Fibroblast of skin of abdomen (primary cell): ENCODE results near the gene STAT5A.
"Not testable (repeated sequence)": the region's sequence is repeated elsewhere in the genome, so short reads cannot be mapped to it uniquely, and the experiment has no call there.

Source experiments
- DNase-seq: peaks from one replicate; pipeline ENCODE4 v3.0.0-alpha.2; 2013

The STAT5A gene

GRCh38 chr17:42285346-42286050 is 2.8 kb upstream of the STAT5A start:
- no peak for DNase-seq

GRCh38 chr17:42286411-42287221 is 1.7 kb upstream of the STAT5A start:
- no peak for DNase-seq

- no peak for DNase-seq
These were observed 857 bp upstream of the STAT5A start for GRCh38 chr17:42287305-42287976.

- DNase-seq = no peak
These were observed 709 bp downstream of the STAT5A start for GRCh38 chr17:42288803-42289610.

GRCh38 chr17:42289611-42290181 is 1.4 kb downstream of the STAT5A start:
- no peak for DNase-seq

GRCh38 chr17:42290577-42290976 is 2.3 kb downstream of the STAT5A start:
- no peak for DNase-seq

- DNase-seq = no peak
These were observed 2.8 kb downstream of the STAT5A start for GRCh38 chr17:42291129-42291528.

GRCh38 chr17:42294469-42295398 is 6.4 kb downstream of the STAT5A start:
- DNase-seq = no peak

GRCh38 chr17:42296012-42296411 is 7.7 kb downstream of the STAT5A start:
- DNase-seq = no peak

- DNase-seq = not testable (repeated sequence)
These were observed 9.5 kb downstream of the STAT5A start for GRCh38 chr17:42297775-42298174.

GRCh38 chr17:42299361-42299760 is 11.1 kb downstream of the STAT5A start:
- not testable (repeated sequence) for DNase-seq

- not testable (repeated sequence) for DNase-seq
These were observed 11.6 kb downstream of the STAT5A start for GRCh38 chr17:42299913-42300312.

- no peak for DNase-seq
These were observed 12.7 kb downstream of the STAT5A start for GRCh38 chr17:42301022-42301421.

GRCh38 chr17:42303694-42304093 is 15.4 kb downstream of the STAT5A start:
- DNase-seq = no peak

- no peak for DNase-seq
These were observed 16.1 kb downstream of the STAT5A start for GRCh38 chr17:42304187-42305030.

- not testable (repeated sequence) for DNase-seq
These were observed 16.7 kb downstream of the STAT5A start for GRCh38 chr17:42305031-42305330.

- no peak for DNase-seq
These were observed 17.5 kb downstream of the STAT5A start for GRCh38 chr17:42305543-42306384.

- no peak for DNase-seq
These were observed 18.0 kb downstream of the STAT5A start for GRCh38 chr17:42306385-42306667.

GRCh38 chr17:42307362-42307927 is 19.1 kb downstream of the STAT5A start:
- no peak for DNase-seq
